Mesenchymal stem cell (in vitro differentiated cells and primary cell): Measurements from ENCODE around the gene TNPO2.

Experiments used
- DNase-seq: peaks from one replicate; pipeline ENCODE4 v3.0.0-alpha.2; 2013
- H2AFZ ChIP-seq: one replicate; pipeline ENCODE4 v1.6.1; 2013; ENCODE audit warnings: low read depth, mild to moderate bottlenecking, control low read depth, inconsistent platforms, low read length, moderate library complexity
- H2AK5ac ChIP-seq: 2 replicates; pipeline ENCODE4 v1.6.1; 2013; ENCODE audit warnings: low read length, moderate library complexity, mild to moderate bottlenecking, inconsistent platforms; ENCODE audit not compliant: severe bottlenecking
- H2BK120ac ChIP-seq: one replicate; pipeline ENCODE4 v1.6.1; 2013; ENCODE audit warnings: low read depth, mild to moderate bottlenecking, inconsistent platforms, low read length, moderate library complexity
- H2BK12ac ChIP-seq, 2 experiments: one replicate each; pipeline ENCODE4 v1.6.1; 2013; ENCODE audit warnings: inconsistent platforms in 2 of 2, low read length in 2 of 2, mild to moderate bottlenecking in 2 of 2, moderate library complexity in 2 of 2, control low read depth in 1 of 2
- H2BK15ac ChIP-seq: one replicate; pipeline ENCODE4 v1.6.1; 2013; ENCODE audit warnings: mild to moderate bottlenecking, low read depth, inconsistent platforms; ENCODE audit not compliant: poor library complexity, severe bottlenecking
- H2BK5ac ChIP-seq: 2 replicates; pipeline ENCODE4 v1.6.1; 2013; ENCODE audit warnings: low read depth, mild to moderate bottlenecking, low read length, control low read depth, inconsistent platforms; ENCODE audit not compliant: poor library complexity, severe bottlenecking
- H3K14ac ChIP-seq, 2 experiments: one replicate each; pipeline ENCODE4 v1.6.1; 2013; ENCODE audit warnings: inconsistent platforms in 2 of 2, low read length in 2 of 2, control low read depth in 1 of 2, mild to moderate bottlenecking in 1 of 2, moderate library complexity in 1 of 2
- H3K18ac ChIP-seq, 2 experiments: one replicate each; pipeline ENCODE4 v1.6.1; 2013; ENCODE audit warnings: inconsistent platforms in 2 of 2, low read length in 2 of 2, control low read depth in 1 of 2, low read depth in 1 of 2, mild to moderate bottlenecking in 1 of 2
- H3K23ac ChIP-seq, 2 experiments: one replicate each; pipeline ENCODE4 v1.6.1; 2013; ENCODE audit warnings: inconsistent platforms in 2 of 2, low read length in 2 of 2, mild to moderate bottlenecking in 2 of 2, moderate library complexity in 2 of 2, control low read depth in 1 of 2
- H3K27ac ChIP-seq: 2 replicates; pipeline ENCODE4 v1.5.1; 2013; ENCODE audit warnings: mild to moderate bottlenecking, moderate library complexity, low read length, control low read depth, inconsistent platforms; ENCODE audit not compliant: poor library complexity, severe bottlenecking
- H3K27me3 ChIP-seq, 2 experiments: 2 replicates each; pipeline versions ENCODE4 v1.6.1 to v1.7.0; 2013; ENCODE audit warnings: low read length in 2 of 2, mild to moderate bottlenecking in 2 of 2, moderate library complexity in 2 of 2, control low read depth in 1 of 2, inconsistent platforms in 1 of 2; ENCODE audit not compliant: control insufficient read depth in 1 of 2, insufficient read depth in 1 of 2
- H3K36me3 ChIP-seq, 2 experiments: 2 replicates each; pipeline versions ENCODE4 v1.6.1 to v1.7.0; 2013; ENCODE audit warnings: low read length in 2 of 2, control low read depth in 1 of 2, inconsistent platforms in 1 of 2, low read depth in 1 of 2, mild to moderate bottlenecking in 1 of 2; ENCODE audit not compliant: insufficient read depth in 2 of 2, control insufficient read depth in 1 of 2
- H3K4ac ChIP-seq, 2 experiments: one replicate each; pipeline ENCODE4 v1.6.1; 2013; ENCODE audit warnings: inconsistent platforms in 2 of 2, low read length in 2 of 2, mild to moderate bottlenecking in 2 of 2, moderate library complexity in 2 of 2, control low read depth in 1 of 2, low read depth in 1 of 2
- H3K4me1 ChIP-seq: 2 replicates; pipeline ENCODE4 v1.6.1; 2013; ENCODE audit warnings: low read depth, low read length, control low read depth; ENCODE audit not compliant: control insufficient read depth, insufficient read depth
- H3K4me2 ChIP-seq: 2 replicates; pipeline ENCODE4 v1.6.1; 2013; ENCODE audit warnings: low read length, mild to moderate bottlenecking, inconsistent platforms; ENCODE audit not compliant: poor library complexity, severe bottlenecking
- H3K4me3 ChIP-seq, 2 experiments: 2 replicates each; pipeline versions ENCODE4 v1.5.1 to v1.7.0; 2013; ENCODE audit warnings: low read length in 2 of 2, mild to moderate bottlenecking in 2 of 2, control low read depth in 1 of 2, low read depth in 1 of 2; ENCODE audit not compliant: insufficient read depth in 1 of 2
- H3K79me1 ChIP-seq: replicated peaks from 2 replicates; pipeline ENCODE4 v1.6.1; 2013; ENCODE audit warnings: mild to moderate bottlenecking, control low read depth, low read length, inconsistent platforms; ENCODE audit not compliant: poor library complexity, severe bottlenecking
- H3K9ac ChIP-seq: 2 replicates; pipeline ENCODE4 v1.7.0; 2013; ENCODE audit warnings: mild to moderate bottlenecking, low read length, moderate library complexity
- H3K9me3 ChIP-seq: 2 replicates; pipeline ENCODE4 v1.7.0; 2013; ENCODE audit warnings: mild to moderate bottlenecking, low read length; ENCODE audit not compliant: control insufficient read depth
- H4K8ac ChIP-seq: one replicate; pipeline ENCODE4 v1.6.1; 2013; ENCODE audit warnings: inconsistent platforms, mild to moderate bottlenecking, low read length, moderate library complexity
- H4K91ac ChIP-seq: one replicate; pipeline ENCODE4 v1.6.1; 2013; ENCODE audit warnings: mild to moderate bottlenecking, low read length, inconsistent platforms
- whole genome bisulfite sequencing: methylation state at CpG from one replicate; pipeline ENCODE4 v1.1.7; 2013; ENCODE audit warnings: mixed read lengths; 5-methylcytosine and 5-hydroxymethylcytosine counted together

The TNPO2 gene

GRCh38 chr19:12722566-12723380 is 959 bp downstream of the TNPO2 start:
- under 1% methylated on average over 23 of the region's 32 CpGs for WGBS
- Histone ChIP-seq H2AFZ (peak overlapping the region; percentile 21), H3K18ac (peak overlapping the region in 1 of 2 experiments; percentile 97), H2BK120ac (no peak overlapping the region), H3K4me2 (peak overlapping the region; percentile 83), H3K14ac (peak overlapping the region in 1 of 2 experiments; percentile 96), H4K8ac (peak overlapping the region; percentile 14), H2BK15ac (no peak overlapping the region), H4K91ac (no peak overlapping the region), H3K79me1 (peaks cover 8% of the 10 kb centered on the region), H3K9me3 (no peaks in the 10 kb centered on the region), H2BK5ac (no peak overlapping the region), H3K36me3 (peaks cover 20 to 27% of the 10 kb centered on the region in 2 experiments), H3K9ac (peak overlapping the region; percentile 91), H3K27me3 (no peaks in the 10 kb centered on the region), H3K4me3 (peak overlapping the region; percentile 78 to 95), H3K4me1 (peaks cover 16% of the 10 kb centered on the region), H3K27ac (peak overlapping the region; percentile 65), H3K4ac (peak overlapping the region; percentile 49 to 62), H2BK12ac (peak overlapping the region in 1 of 2 experiments; percentile 83), H3K23ac (peak overlapping the region in 1 of 2 experiments; percentile 49), H2AK5ac (no peak overlapping the region)
- peak; percentile 99 for DNase-seq

GRCh38 chr19:12721656-12722565 is 1.8 kb downstream of the TNPO2 start:
- H3K14ac ChIP-seq = peak overlapping the region in 1 of 2 experiments; percentile 91
- peak overlapping the region; percentile 95 for H2BK5ac ChIP-seq
- peak overlapping the region; percentile 91 for H3K9ac ChIP-seq
- H2AFZ ChIP-seq = no peak overlapping the region
- H2BK120ac ChIP-seq = peak overlapping the region; percentile 93
- H3K9me3 ChIP-seq = no peaks in the 10 kb centered on the region
- H2BK12ac ChIP-seq = no peak overlapping the region
- H3K27ac ChIP-seq = peak overlapping the region; percentile 88
- H3K36me3 ChIP-seq = peaks cover 21 to 26% of the 10 kb centered on the region in 2 experiments
- H3K4me3 ChIP-seq = peak overlapping the region; percentile 78 to 95
- peaks cover 5% of the 10 kb centered on the region for H3K79me1 ChIP-seq
- peaks cover 16% of the 10 kb centered on the region for H3K4me1 ChIP-seq
- H3K27me3 ChIP-seq = no peaks in the 10 kb centered on the region
- H3K4ac ChIP-seq = peak overlapping the region; percentile 43 to 95
- H4K8ac ChIP-seq = peak overlapping the region; percentile 94
- peak overlapping the region; percentile 84 to 91 for H3K18ac ChIP-seq
- peak; percentile 88 for DNase-seq
- WGBS = under 1% methylated on average over 62 of the region's 65 CpGs
- H4K91ac ChIP-seq = peak overlapping the region; percentile 83
- peak overlapping the region; percentile 46 for H2AK5ac ChIP-seq
- peak overlapping the region; percentile 96 for H2BK15ac ChIP-seq
- H3K4me2 ChIP-seq = peak overlapping the region; percentile 48
- peak overlapping the region in 1 of 2 experiments; percentile 92 for H3K23ac ChIP-seq

GRCh38 chr19:12720851-12721655 is 2.7 kb downstream of the TNPO2 start:
- no peak overlapping the region for H2AK5ac ChIP-seq
- peak overlapping the region; percentile 50 for H2BK15ac ChIP-seq
- DNase-seq = peak; percentile 29
- peaks cover 5% of the 10 kb centered on the region for H3K79me1 ChIP-seq
- H3K4me2 ChIP-seq = peak overlapping the region; percentile 45
- peak overlapping the region in 1 of 2 experiments; percentile 68 for H3K14ac ChIP-seq
- peak overlapping the region; percentile 79 to 95 for H3K4ac ChIP-seq
- H3K36me3 ChIP-seq = peaks cover 25 to 31% of the 10 kb centered on the region in 2 experiments
- peaks cover 16% of the 10 kb centered on the region for H3K4me1 ChIP-seq
- H4K8ac ChIP-seq = peak overlapping the region; percentile 67
- peak overlapping the region; percentile 84 to 91 for H3K18ac ChIP-seq
- H3K23ac ChIP-seq = no peak overlapping the region
- peak overlapping the region; percentile 47 for H2AFZ ChIP-seq
- peak overlapping the region; percentile 78 to 95 for H3K4me3 ChIP-seq
- H2BK5ac ChIP-seq = no peak overlapping the region
- H2BK12ac ChIP-seq = peak overlapping the region in 1 of 2 experiments; percentile 21
- no peaks in the 10 kb centered on the region for H3K9me3 ChIP-seq
- no peaks in the 10 kb centered on the region for H3K27me3 ChIP-seq
- 39% methylated on average over 59 of the region's 59 CpGs for WGBS
- H3K9ac ChIP-seq = peak overlapping the region; percentile 91
- H3K27ac ChIP-seq = peak overlapping the region; percentile 88
- peak overlapping the region; percentile 84 for H4K91ac ChIP-seq
- peak overlapping the region; percentile 93 for H2BK120ac ChIP-seq
